Liver (tissue), 9 donors: Measurements from ENCODE around the gene URI1. TPM values are rescaled to one million over a fixed set of nuclear protein-coding genes. Genes with fewer than 3 reads are reported as not detected.

Experiments
- DNase-seq: peaks from one replicate; pipeline ENCODE4 v3.0.0-alpha.2; 2017; ENCODE audit warnings: low spot score
- H3K27ac ChIP-seq, 2 donors: one replicate each; pipeline ENCODE4 v1.7.0; 2013; ENCODE audit warnings: inconsistent platforms in 2 of 2, low read length in 2 of 2, control low read depth in 1 of 2, low read depth in 1 of 2, mild to moderate bottlenecking in 1 of 2
- H3K27me3 ChIP-seq, 4 donors: one replicate each; pipeline versions ENCODE4 v1.6.1 to v1.7.0; 2013; ENCODE audit warnings: low read length in 3 of 4, inconsistent platforms in 1 of 4, mild to moderate bottlenecking in 1 of 4, moderate library complexity in 1 of 4; ENCODE audit not compliant: control insufficient read depth in 4 of 4, insufficient read depth in 4 of 4
- H3K36me3 ChIP-seq, 4 donors: one replicate each; pipeline versions ENCODE4 v1.6.1 to v1.7.0; 2013; ENCODE audit warnings: low read length in 3 of 4, mild to moderate bottlenecking in 3 of 4, low read depth in 1 of 4, moderate library complexity in 1 of 4; ENCODE audit not compliant: control insufficient read depth in 4 of 4, insufficient read depth in 3 of 4
- H3K4me1 ChIP-seq, 4 donors: one replicate each; pipeline versions ENCODE4 v1.6.1 to v1.7.0; 2013; ENCODE audit warnings: low read length in 3 of 4, mild to moderate bottlenecking in 3 of 4, moderate library complexity in 1 of 4; ENCODE audit not compliant: control insufficient read depth in 4 of 4, insufficient read depth in 4 of 4
- H3K4me3 ChIP-seq, 3 donors: one replicate each; pipeline versions ENCODE4 v1.6.1 to v1.7.0; 2013; ENCODE audit warnings: low read length in 3 of 3, control low read depth in 1 of 3, low read depth in 1 of 3, mild to moderate bottlenecking in 1 of 3
- H3K9ac ChIP-seq, 2 donors: one replicate each; pipeline ENCODE4 v1.7.0; 2013; ENCODE audit warnings: low read length in 2 of 2, mild to moderate bottlenecking in 2 of 2, moderate library complexity in 2 of 2, control low read depth in 1 of 2, low read depth in 1 of 2
- H3K9me3 ChIP-seq, 4 donors: one replicate each; pipeline versions ENCODE4 v1.6.1 to v1.7.0; 2013; ENCODE audit warnings: low read length in 3 of 4; ENCODE audit not compliant: control insufficient read depth in 4 of 4
- EGR1 ChIP-seq, 2 donors: IDR thresholded peaks; 2 replicates each; pipeline ENCODE4 v1.6.1; 2016 to 2018; ENCODE audit warnings: antibody characterized with exemption in 2 of 2, low read depth in 2 of 2
- FOXA1 ChIP-seq: IDR thresholded peaks from 2 replicates; pipeline ENCODE4 v1.6.1; 2016; ENCODE audit warnings: antibody characterized with exemption
- FOXA2 ChIP-seq: IDR thresholded peaks from 2 replicates; pipeline ENCODE4 v1.6.1; 2016; ENCODE audit warnings: antibody characterized with exemption
- GABPA ChIP-seq, 2 donors: IDR thresholded peaks in 1 of 2; conservative IDR thresholded peaks in 1 of 2; 2 replicates each; pipeline ENCODE4 v1.6.1; 2016; ENCODE audit warnings: antibody characterized with exemption in 2 of 2, mild to moderate bottlenecking in 1 of 2, moderate library complexity in 1 of 2
- HNF4A ChIP-seq, 2 donors: conservative IDR thresholded peaks; 2 replicates each; pipeline ENCODE4 v1.6.1; 2016; ENCODE audit warnings: antibody characterized with exemption in 2 of 2, mild to moderate bottlenecking in 2 of 2
- HNF4G ChIP-seq: IDR thresholded peaks from 2 replicates; pipeline ENCODE4 v1.6.1; 2016; ENCODE audit warnings: antibody characterized with exemption
- JUND ChIP-seq, 2 donors: IDR thresholded peaks; 2 replicates each; pipeline ENCODE4 v1.6.1; 2016; ENCODE audit warnings: antibody characterized with exemption in 2 of 2
- NR2F2 ChIP-seq: IDR thresholded peaks from 2 replicates; pipeline ENCODE4 v1.6.1; 2016; ENCODE audit warnings: antibody characterized with exemption
- RAD21 ChIP-seq, 2 donors: IDR thresholded peaks; 2 replicates each; pipeline ENCODE4 v1.6.1; 2016; ENCODE audit warnings: antibody characterized with exemption in 2 of 2, mild to moderate bottlenecking in 2 of 2
- RXRA ChIP-seq, 2 donors: IDR thresholded peaks; 2 replicates each; pipeline ENCODE4 v1.6.1; 2017 to 2018; ENCODE audit warnings: antibody characterized with exemption in 2 of 2, mild to moderate bottlenecking in 1 of 2
- SP1 ChIP-seq: IDR thresholded peaks from 2 replicates; pipeline ENCODE4 v1.6.1; 2018; ENCODE audit warnings: antibody characterized with exemption, mild to moderate bottlenecking
- TAF1 ChIP-seq: conservative IDR thresholded peaks from 2 replicates; pipeline ENCODE4 v1.6.1; 2016; ENCODE audit warnings: antibody characterized with exemption, mild to moderate bottlenecking
- YY1 ChIP-seq: IDR thresholded peaks from 2 replicates; pipeline ENCODE4 v1.6.1; 2016; ENCODE audit warnings: antibody characterized with exemption, mild to moderate bottlenecking
- WGBS: extraction: QIAGEN DNeasy Blood & Tissue Kit; methylation state at CpG from one replicate; pipeline ENCODE4 v1.1.7; 2013; 5-methylcytosine and 5-hydroxymethylcytosine counted together
- polyA plus RNA-seq, 2 donors: library from polyadenylated mRNA; stranded (reverse) in 1 of 2; unstranded in 1 of 2; fragments of 200-250 nt in 1 of 2; fragments of >200 nt in 1 of 2; fragmentation: Nextera tagmentation in 1 of 2; extraction: Ambion mirVana in 1 of 2; gene quantifications; one replicate each; pipeline versions ENCODE4 v1.2.1 to v1.2.3, GENCODE V29; 2013 to 2015
- total RNA-seq, 2 donors: library from RNA; depleted of rRNA; stranded (reverse); fragments of >200 nt; gene quantifications; one replicate each; pipeline ENCODE4 v1.2.3, GENCODE V29; 2014
- TF ChIP-seq, protein P1 (sequence below): IDR thresholded peaks from 2 replicates; pipeline ENCODE4 v1.6.1; 2016; ENCODE audit warnings: antibody characterized with exemption
- TF ChIP-seq, protein P2 (sequence below): IDR thresholded peaks from 2 replicates; pipeline ENCODE4 v1.6.1; 2016; ENCODE audit warnings: antibody characterized with exemption
- TF ChIP-seq, protein P3 (sequence below): IDR thresholded peaks from 2 replicates; pipeline ENCODE4 v1.6.1; 2016; ENCODE audit warnings: antibody characterized with exemption
- TF ChIP-seq, protein P4 (sequence below): IDR thresholded peaks from 2 replicates; pipeline ENCODE4 v1.6.1; 2016; ENCODE audit warnings: antibody characterized with exemption, mild to moderate bottlenecking
- TF ChIP-seq, protein P5 (sequence below): fragments of 150-350 bp; IDR thresholded peaks from 2 replicates; pipeline ENCODE4 v1.5.1; 2017; ENCODE audit warnings: improper control_type of control experiment, low read depth, low read length; ENCODE audit not compliant: missing input control
- donor health status: healthy.
- donor health status: healthy.
- donor health status: healthy.
- donor health status: healthy.
- donor health status: healthy.

Gene URI1
- total and polyA plus RNA-seq, 4 donors, result 12.2 to 29.5 (median 15.7) TPM

DNA sequence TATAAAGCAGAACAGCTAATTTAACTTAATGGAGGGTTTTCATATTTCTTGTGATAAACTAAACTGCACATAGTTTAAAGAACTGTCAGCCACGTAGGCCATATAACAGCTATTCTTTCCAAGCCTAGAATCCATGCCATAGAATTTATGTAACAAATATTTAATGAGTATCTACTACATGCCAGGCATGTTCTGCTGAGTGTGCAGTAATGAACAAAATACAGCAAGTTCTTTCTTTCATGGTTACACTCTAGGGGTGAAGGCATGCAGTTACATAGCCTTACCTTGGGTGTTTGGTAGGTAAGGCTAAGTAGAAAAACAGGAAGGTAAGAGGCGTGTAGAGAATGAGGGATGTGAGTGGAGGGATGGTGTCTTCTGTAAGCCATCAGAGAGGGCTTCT is 4.6 kb downstream of the URI1 start:
- Histone ChIP-seq H3K27me3 (no peaks in the 10 kb centered on the region), H3K9ac (no peak overlapping the region), H3K27ac (no peak overlapping the region), H3K36me3 (no peaks in the 10 kb centered on the region), H3K4me1 (peaks cover 6 to 30% (median 8%) of the 10 kb centered on the region in 4 donors), H3K9me3 (no peaks in the 10 kb centered on the region), H3K4me3 (no peak overlapping the region)
- no peak for DNase-seq
- TF ChIP-seq NR2F2 (no peak), FOXA1 (no peak), RAD21 (IDR thresholded peaks at IDR 0.05) (no peak), GABPA (IDR thresholded peaks at IDR 0.05 in 1 of 2, conservative IDR thresholded peaks at IDR 0.05 in 1 of 2) (no peak), HNF4A (conservative IDR thresholded peaks at IDR 0.05) (no peak), RXRA (IDR thresholded peaks at IDR 0.05) (no peak), HNF4G (no peak), JUND (IDR thresholded peaks at IDR 0.05) (no peak), SP1 (no peak), TAF1 (no peak), EGR1 (IDR thresholded peaks at IDR 0.05; ENCODE audit: low read depth in 2 of 2) (no peak), FOXA2 (no peak), YY1 (no peak)
- TF ChIP-seq, protein P1, sequence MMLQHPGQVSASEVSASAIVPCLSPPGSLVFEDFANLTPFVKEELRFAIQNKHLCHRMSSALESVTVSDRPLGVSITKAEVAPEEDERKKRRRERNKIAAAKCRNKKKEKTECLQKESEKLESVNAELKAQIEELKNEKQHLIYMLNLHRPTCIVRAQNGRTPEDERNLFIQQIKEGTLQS, result no peak
- TF ChIP-seq, protein P2, sequence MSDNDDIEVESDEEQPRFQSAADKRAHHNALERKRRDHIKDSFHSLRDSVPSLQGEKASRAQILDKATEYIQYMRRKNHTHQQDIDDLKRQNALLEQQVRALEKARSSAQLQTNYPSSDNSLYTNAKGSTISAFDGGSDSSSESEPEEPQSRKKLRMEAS, result no peak
- TF ChIP-seq, protein P3, sequence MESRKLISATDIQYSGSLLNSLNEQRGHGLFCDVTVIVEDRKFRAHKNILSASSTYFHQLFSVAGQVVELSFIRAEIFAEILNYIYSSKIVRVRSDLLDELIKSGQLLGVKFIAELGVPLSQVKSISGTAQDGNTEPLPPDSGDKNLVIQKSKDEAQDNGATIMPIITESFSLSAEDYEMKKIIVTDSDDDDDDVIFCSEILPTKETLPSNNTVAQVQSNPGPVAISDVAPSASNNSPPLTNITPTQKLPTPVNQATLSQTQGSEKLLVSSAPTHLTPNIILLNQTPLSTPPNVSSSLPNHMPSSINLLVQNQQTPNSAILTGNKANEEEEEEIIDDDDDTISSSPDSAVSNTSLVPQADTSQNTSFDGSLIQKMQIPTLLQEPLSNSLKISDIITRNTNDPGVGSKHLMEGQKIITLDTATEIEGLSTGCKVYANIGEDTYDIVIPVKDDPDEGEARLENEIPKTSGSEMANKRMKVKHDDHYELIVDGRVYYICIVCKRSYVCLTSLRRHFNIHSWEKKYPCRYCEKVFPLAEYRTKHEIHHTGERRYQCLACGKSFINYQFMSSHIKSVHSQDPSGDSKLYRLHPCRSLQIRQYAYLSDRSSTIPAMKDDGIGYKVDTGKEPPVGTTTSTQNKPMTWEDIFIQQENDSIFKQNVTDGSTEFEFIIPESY, result no peak
- TF ChIP-seq, protein P4, sequence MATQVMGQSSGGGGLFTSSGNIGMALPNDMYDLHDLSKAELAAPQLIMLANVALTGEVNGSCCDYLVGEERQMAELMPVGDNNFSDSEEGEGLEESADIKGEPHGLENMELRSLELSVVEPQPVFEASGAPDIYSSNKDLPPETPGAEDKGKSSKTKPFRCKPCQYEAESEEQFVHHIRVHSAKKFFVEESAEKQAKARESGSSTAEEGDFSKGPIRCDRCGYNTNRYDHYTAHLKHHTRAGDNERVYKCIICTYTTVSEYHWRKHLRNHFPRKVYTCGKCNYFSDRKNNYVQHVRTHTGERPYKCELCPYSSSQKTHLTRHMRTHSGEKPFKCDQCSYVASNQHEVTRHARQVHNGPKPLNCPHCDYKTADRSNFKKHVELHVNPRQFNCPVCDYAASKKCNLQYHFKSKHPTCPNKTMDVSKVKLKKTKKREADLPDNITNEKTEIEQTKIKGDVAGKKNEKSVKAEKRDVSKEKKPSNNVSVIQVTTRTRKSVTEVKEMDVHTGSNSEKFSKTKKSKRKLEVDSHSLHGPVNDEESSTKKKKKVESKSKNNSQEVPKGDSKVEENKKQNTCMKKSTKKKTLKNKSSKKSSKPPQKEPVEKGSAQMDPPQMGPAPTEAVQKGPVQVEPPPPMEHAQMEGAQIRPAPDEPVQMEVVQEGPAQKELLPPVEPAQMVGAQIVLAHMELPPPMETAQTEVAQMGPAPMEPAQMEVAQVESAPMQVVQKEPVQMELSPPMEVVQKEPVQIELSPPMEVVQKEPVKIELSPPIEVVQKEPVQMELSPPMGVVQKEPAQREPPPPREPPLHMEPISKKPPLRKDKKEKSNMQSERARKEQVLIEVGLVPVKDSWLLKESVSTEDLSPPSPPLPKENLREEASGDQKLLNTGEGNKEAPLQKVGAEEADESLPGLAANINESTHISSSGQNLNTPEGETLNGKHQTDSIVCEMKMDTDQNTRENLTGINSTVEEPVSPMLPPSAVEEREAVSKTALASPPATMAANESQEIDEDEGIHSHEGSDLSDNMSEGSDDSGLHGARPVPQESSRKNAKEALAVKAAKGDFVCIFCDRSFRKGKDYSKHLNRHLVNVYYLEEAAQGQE, result no peak
- TF ChIP-seq, protein P5, sequence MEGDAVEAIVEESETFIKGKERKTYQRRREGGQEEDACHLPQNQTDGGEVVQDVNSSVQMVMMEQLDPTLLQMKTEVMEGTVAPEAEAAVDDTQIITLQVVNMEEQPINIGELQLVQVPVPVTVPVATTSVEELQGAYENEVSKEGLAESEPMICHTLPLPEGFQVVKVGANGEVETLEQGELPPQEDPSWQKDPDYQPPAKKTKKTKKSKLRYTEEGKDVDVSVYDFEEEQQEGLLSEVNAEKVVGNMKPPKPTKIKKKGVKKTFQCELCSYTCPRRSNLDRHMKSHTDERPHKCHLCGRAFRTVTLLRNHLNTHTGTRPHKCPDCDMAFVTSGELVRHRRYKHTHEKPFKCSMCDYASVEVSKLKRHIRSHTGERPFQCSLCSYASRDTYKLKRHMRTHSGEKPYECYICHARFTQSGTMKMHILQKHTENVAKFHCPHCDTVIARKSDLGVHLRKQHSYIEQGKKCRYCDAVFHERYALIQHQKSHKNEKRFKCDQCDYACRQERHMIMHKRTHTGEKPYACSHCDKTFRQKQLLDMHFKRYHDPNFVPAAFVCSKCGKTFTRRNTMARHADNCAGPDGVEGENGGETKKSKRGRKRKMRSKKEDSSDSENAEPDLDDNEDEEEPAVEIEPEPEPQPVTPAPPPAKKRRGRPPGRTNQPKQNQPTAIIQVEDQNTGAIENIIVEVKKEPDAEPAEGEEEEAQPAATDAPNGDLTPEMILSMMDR, result no peak
- WGBS, result 97% methylated on average over 2 of the region's 2 CpGs
